Measurements from ENCODE around the gene ICAM2.

GRCh38 chr17:64032081-64032480, 11.6 kb upstream of the ICAM2 start:
- no peak for TF ChIP-seq CTCF (IDR thresholded peaks at IDR 0.05)
- no peak for TF ChIP-seq POLR2AphosphoS5 (IDR thresholded peaks at IDR 0.05; ENCODE audit: insufficient read depth in 1 of 2, low read depth in 1 of 2)

Data from vagina (tissue), 2 donors.